ENCODE measurements around the gene FAM9C.

Gene FAM9C

GRCh38 chrX:12988797-12989196 lies 55.6 kb downstream of the FAM9C start:
- no peaks in the 10 kb centered on the region for H3F3A ChIP-seq (ENCODE audit: insufficient read depth)
- H3K9me2 ChIP-seq (replicated peaks; ENCODE audit: insufficient read depth, low read length) = no peaks in the 10 kb centered on the region
- TF ChIP-seq EZH2phosphoT487 (conservative IDR thresholded peaks at IDR 0.05; ENCODE audit: low read length) (no peak), CTCF (IDR thresholded peaks at IDR 0.05; ENCODE audit: insufficient read depth, low read length, poor library complexity, severe bottlenecking) (no peak)
- H3K27ac ChIP-seq (ENCODE audit: low read depth, low read length) = no peak overlapping the region
- H2AFZ ChIP-seq (ENCODE audit: low read depth, low read length, severe bottlenecking) = no peak overlapping the region
- no peaks in the 10 kb centered on the region for H3K36me3 ChIP-seq (ENCODE audit: low read length)
- no peaks in the 10 kb centered on the region for H3K27me3 ChIP-seq (ENCODE audit: low read length)
- no peaks in the 10 kb centered on the region for H4K20me1 ChIP-seq (ENCODE audit: low read depth, low read length)
- H3K4me3 ChIP-seq (ENCODE audit: insufficient read depth, low read length, poor library complexity, severe bottlenecking) = no peak overlapping the region
- H3K9me3 ChIP-seq (ENCODE audit: insufficient read depth, low read length) = no peaks in the 10 kb centered on the region
- no peaks in the 10 kb centered on the region for H3K79me2 ChIP-seq (ENCODE audit: insufficient read depth, low read length)
- no peak overlapping the region for H3K9ac ChIP-seq (ENCODE audit: low read length)
- H3K4me2 ChIP-seq (ENCODE audit: low read depth, low read length, poor library complexity, severe bottlenecking) = no peak overlapping the region

DNA sequence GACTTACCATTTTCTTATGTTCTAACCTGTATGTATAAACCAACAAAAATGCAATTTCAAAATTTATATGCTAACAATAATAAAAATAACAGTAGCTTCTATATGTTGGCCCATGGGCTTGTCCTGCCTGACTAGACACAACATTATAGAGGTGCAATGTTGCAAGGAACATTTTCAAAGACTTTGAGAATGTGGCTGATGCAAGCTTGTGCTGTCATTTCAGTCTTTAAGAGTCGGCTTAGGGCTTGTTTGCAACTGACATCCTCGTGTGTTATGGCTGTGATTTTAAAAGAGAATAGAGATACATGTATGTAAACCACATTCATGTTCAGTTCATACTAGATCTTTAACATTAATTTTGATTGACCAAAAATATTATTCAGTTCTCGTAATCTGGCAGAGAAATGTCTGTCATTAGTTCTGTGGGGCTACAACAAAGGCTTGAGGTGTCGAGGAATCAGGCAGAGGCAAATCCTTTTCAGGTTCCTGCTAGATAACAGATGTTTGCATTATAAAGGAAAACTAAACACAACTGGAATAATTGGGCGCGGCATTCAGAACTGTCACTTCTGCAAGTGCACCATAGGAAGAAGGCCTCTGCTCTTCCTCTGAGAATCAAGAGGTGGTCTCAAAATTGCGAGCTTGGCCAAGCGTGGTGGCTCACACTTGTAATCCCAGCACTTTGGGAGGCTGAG lies 56.4 kb downstream of the FAM9C start:
- Histone ChIP-seq H3K9me3 (ENCODE audit: insufficient read depth, low read length) (no peaks in the 10 kb centered on the region), H3K27me3 (ENCODE audit: low read length) (no peaks in the 10 kb centered on the region), H3F3A (ENCODE audit: insufficient read depth) (no peaks in the 10 kb centered on the region), H4K20me1 (ENCODE audit: low read depth, low read length) (no peaks in the 10 kb centered on the region), H2AFZ (ENCODE audit: low read depth, low read length, severe bottlenecking) (no peak overlapping the region), H3K9me2 (replicated peaks; ENCODE audit: insufficient read depth, low read length) (no peaks in the 10 kb centered on the region), H3K9ac (ENCODE audit: low read length) (no peak overlapping the region), H3K27ac (ENCODE audit: low read depth, low read length) (no peak overlapping the region), H3K79me2 (ENCODE audit: insufficient read depth, low read length) (no peaks in the 10 kb centered on the region), H3K4me2 (ENCODE audit: low read depth, low read length, poor library complexity, severe bottlenecking) (no peak overlapping the region), H3K4me3 (ENCODE audit: insufficient read depth, low read length, poor library complexity, severe bottlenecking) (no peak overlapping the region), H3K36me3 (ENCODE audit: low read length) (no peaks in the 10 kb centered on the region)
- TF ChIP-seq EZH2phosphoT487 (conservative IDR thresholded peaks at IDR 0.05; ENCODE audit: low read length) = no peak
- TF ChIP-seq CTCF (IDR thresholded peaks at IDR 0.05; ENCODE audit: insufficient read depth, low read length, poor library complexity, severe bottlenecking) = no peak

- H3K4me2 ChIP-seq (ENCODE audit: low read depth, low read length, poor library complexity, severe bottlenecking) = no peak overlapping the region
- no peak for TF ChIP-seq EZH2phosphoT487 (conservative IDR thresholded peaks at IDR 0.05; ENCODE audit: low read length)
- no peak for TF ChIP-seq CTCF (IDR thresholded peaks at IDR 0.05; ENCODE audit: insufficient read depth, low read length, poor library complexity, severe bottlenecking)
- no peaks in the 10 kb centered on the region for H3K79me2 ChIP-seq (ENCODE audit: insufficient read depth, low read length)
Measured at GRCh38 chrX:12987340-12987739, 57.1 kb downstream of the FAM9C start.

More at GRCh38 chrX:12987340-12987739, 57.1 kb downstream of the FAM9C start:
- Histone ChIP-seq H3K9me3 (ENCODE audit: insufficient read depth, low read length) (no peaks in the 10 kb centered on the region), H3K27me3 (ENCODE audit: low read length) (no peaks in the 10 kb centered on the region), H3K27ac (ENCODE audit: low read depth, low read length) (no peak overlapping the region), H3F3A (ENCODE audit: insufficient read depth) (no peaks in the 10 kb centered on the region), H4K20me1 (ENCODE audit: low read depth, low read length) (no peaks in the 10 kb centered on the region), H3K9me2 (replicated peaks; ENCODE audit: insufficient read depth, low read length) (no peaks in the 10 kb centered on the region), H3K36me3 (ENCODE audit: low read length) (no peaks in the 10 kb centered on the region), H3K9ac (ENCODE audit: low read length) (no peak overlapping the region), H2AFZ (ENCODE audit: low read depth, low read length, severe bottlenecking) (no peak overlapping the region), H3K4me3 (ENCODE audit: insufficient read depth, low read length, poor library complexity, severe bottlenecking) (no peak overlapping the region)
